Endometrium (tissue), 2 donors: Measurements from ENCODE around the gene EPDR1.

ENCODE experiments used
- FAIRE-seq: peaks from 2 replicates; lab custom pipeline; 2012; peaks lifted over from hg19 to GRCh38; lab: Jason Lieb, UNC
- donor health status: control.
- donor health status: control.

The EPDR1 gene

DNA sequence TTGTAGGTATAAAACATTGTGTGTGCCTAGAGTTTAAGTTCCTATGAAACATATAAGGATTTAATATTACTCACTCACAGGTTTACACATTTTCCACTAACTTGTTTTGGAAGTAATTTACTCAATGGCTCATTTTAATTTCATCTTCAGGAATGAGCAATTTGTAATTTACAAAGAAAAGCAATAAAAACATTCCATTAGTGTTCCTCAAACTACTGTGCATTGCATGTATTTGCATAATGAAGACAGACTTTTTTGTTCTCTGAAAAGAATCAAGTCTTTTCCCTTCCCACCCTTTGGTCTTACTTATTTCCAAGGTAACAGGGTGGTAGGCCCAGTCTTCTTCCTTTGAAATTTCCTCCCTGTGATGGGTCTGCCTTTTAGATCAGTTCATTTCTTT lies 61.2 kb downstream of the EPDR1 start:
- FAIRE-seq, result no peak

DNA sequence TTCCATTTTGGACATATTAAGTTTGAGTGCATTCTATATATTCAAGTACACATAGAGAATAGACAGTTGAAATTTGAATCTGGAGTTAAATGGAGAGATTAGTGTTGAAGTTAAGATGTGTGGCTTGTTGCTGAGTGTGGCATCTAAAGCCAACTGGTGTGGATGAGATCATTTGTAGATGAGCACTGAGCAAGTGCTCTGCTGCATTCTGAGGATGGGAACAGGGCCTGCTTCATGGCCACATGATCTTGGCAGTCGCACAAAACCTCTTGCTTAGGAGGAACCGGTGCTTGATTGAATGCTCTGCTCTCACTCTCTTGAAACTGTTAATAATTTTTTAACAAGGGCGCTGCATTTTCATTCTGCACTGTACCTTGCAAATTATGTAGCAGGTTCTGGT lies 62.0 kb downstream of the EPDR1 start:
- no peak for FAIRE-seq

DNA sequence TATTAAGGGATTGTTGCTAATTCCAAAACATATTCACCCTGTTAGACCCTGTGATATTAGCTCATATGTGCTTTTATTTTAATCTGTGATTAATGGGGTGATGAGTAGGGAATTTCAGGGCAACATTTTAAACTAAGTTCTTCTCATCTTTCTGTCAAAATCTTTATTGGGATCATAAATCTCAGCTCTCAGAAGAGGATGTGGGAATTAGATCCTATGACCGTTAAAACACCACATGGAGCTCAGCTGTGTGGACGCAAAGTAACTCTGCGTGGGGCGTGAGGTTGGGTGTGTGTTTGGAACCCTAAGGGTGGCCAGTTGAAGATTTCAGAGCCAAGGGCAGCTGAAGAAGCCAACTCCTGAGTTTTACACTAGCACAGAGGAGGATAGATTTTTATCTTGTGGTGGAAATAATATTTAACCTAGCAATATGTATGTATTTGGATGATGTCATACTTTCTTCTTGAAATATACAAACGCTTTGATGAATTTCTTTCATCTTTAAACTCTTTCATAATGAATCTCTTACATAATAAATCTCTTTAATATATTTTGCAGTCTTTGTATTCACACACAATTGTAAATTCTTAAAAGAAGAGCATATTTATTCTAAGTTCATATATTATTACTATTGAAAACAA lies 64.4 kb downstream of the EPDR1 start:
- FAIRE-seq, result peak; percentile 100

DNA sequence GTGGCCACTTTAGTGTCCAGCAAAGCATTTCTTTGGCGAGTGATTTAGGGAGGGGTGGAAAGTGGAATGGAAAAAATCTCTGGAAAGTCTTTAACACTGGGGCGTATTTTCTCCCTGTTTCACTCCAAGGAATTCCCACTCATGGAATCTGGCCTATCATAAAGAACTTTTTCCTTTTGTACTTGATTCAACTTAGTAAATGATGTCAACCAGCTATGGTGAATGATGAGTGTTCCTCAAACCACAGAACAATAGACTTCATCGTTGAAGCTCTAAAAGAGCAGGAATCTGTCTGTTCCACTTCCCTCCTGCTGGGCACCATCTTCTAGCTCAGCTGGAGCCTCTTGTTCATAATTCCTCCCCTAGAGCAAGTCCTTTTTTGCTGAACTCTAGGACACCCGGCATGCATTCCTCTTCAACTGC lies 66.5 kb downstream of the EPDR1 start:
- FAIRE-seq, result no peak

DNA sequence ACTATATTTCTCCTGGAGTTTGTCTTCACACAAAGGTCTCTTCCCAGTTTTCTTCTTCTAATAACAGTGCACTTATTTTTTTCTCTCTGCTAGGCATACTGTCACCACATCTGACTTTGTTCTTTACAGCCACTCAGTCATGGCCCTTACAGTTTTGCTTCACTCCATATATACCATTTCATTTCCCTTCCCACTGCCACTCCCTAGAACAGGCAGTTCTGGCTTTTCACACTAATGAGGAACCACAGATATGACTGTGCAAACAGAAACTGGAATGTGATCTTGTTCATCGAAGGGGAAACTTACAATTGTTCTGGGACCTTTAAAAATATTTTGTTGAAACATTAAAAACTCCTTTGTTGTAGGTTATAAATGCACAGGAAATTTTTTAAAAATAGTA lies 67.3 kb downstream of the EPDR1 start:
- FAIRE-seq, result peak; percentile 72

DNA sequence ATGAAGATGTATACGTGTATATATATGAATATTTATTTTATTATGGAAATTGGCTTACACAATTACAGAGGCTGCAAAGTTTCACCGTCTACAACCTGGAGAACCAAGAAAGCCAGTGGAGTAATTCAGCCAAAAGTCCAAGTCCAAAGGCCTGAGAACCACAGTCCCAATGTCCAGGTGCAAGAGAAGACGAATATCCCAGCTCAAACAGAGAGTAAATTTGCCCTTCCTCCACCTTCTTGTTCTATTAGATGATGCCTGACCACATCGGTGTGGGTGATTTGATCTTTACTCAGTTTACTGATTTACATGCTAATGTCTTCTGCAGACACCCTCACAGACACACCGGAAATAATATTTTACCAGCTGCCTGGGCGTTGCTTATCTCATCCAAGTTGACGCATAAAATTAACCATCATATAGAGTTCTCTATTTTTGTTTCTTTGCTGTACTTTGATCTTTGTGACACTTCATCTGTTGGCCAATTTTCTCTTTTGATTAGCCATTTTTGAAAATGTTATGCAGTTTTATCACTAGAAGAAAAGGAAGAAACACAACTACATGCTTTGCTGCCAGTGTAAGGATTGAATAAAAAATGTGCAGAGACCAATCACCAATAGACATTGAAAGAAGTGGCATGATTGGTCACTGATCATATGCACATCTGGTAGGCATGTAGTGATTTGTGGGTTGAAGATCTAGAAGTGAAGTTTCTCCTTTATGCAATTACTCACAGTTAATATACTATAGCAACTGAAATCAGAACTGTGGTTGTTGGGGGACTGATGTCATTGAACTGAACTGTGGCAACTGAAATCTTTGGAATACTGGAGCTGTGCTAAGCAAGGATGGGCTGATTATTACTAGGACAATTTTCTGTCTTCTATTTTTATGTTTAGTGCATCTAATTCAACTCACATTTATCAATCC lies 68.5 kb downstream of the EPDR1 start:
- no peak for FAIRE-seq

DNA sequence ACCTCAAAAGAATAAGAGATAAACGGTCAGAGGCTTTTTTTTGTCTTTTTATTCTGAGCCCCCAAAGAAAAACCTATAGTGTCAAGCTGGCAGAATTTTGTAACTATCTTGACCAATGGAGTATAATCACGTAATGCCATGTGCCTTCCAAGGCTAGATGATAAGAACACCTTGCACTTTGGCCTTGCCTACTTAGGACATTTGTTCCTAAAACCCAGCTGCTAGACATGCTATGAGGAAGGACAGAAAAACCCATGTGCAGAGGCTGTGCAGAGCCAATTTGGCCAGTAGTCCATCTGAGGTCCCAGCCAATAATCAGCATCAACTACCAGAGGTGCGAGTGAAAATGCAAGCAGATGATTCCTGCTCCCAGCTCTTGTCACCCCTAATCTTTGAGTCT lies 69.9 kb downstream of the EPDR1 start:
- FAIRE-seq, result no peak

DNA sequence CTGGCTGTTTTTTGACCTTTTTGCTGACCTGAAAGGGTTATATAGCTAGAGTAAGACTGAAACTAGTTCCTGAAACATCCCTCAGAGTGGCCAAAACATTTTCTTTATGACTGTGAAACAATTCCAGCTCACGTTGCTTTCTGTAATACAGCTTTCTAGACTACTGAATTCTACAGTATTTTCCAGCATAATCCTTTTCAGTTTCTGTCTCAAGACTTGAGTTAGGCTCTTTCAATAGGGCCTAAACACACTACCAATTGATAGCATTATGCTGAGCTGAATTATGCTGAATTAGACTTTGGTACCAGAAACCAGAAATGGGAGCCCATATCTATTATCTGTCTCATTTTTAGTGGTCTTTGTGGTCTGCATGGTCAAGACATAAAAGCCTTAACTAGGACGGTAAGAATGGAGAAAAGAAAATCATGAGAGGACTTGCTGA lies 72.6 kb downstream of the EPDR1 start:
- no peak for FAIRE-seq

DNA sequence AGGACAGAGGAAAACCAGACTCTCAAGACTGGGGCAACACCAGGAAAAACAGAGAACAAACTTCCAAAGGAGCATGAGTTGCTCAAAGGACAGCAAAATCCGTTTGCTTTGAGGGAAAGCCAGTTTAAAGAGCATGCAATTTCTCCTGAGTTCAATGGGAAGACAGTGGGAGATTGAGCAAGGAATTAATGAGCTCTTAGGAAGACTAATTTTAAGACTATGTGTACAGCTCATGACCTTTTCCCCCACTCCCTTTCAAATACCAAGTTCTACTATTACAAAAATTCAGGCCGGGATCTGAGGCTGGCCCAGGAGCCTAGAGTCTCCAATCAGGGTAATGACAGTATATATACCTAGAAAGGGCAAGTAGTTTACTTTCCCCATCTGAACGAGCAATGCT lies 79.2 kb downstream of the EPDR1 start:
- no peak for FAIRE-seq

DNA sequence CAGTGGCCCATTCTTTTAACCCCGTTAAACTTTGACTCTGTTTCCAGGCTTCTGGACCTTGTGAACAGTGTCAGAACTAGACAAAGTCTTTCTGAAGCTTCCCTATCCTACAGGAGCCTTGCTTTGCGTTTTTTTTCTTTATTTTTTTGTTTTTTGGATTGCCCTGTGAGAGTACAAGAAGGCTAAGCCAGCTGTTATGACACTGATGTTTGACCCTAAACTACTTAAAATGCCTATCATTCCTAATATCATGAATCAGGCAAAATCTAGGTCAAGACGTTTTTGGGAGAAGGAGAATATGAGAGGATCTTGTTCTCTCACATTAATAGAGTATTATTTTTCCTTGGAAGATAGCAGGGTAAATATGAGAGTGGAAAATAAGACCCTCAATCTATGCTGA lies 79.8 kb downstream of the EPDR1 start:
- FAIRE-seq, result peak; percentile 57
